Head of caudate nucleus (tissue), 42 donors: ENCODE results near the gene PDE4D.
"Not testable (repeated sequence)": the region's sequence is repeated elsewhere in the genome, so short reads cannot be mapped to it uniquely, and the experiment has no call there.

Source experiments
- DNase-seq, 42 donors: peaks; one replicate each; pipeline versions ENCODE4 v3.0.0 to v3.0.0-alpha.2; 2020 to 2021; ENCODE audit warnings: mixed read lengths in 7 of 42
- intact Hi-C: fragments of 100-400 bp; cut with DNase I; formaldehyde crosslinking; loops from one replicate; pipeline ENCODE4 v1.15.0; 2022

PDE4D gene

GRCh38 chr5:59684388-59685190 is 208.9 kb downstream of the PDE4D start:
- intact Hi-C loops = no loop called here
- no peak for DNase-seq

- DNase-seq = no peak
- intact Hi-C loops = no loop called here
Measured at GRCh38 chr5:59683311-59683710, 210.2 kb downstream of the PDE4D start.

GRCh38 chr5:59682542-59682941 is 211.0 kb downstream of the PDE4D start:
- intact Hi-C loops = no loop called here
- DNase-seq = no peak

- intact Hi-C loops = loop anchor here (5.0 kb wide), 1 partner anchor 287 kb away; no protein-coding TSS in a partner anchor
- DNase-seq = no peak
Measured at GRCh38 chr5:59678943-59679342, 214.6 kb downstream of the PDE4D start.

DNA sequence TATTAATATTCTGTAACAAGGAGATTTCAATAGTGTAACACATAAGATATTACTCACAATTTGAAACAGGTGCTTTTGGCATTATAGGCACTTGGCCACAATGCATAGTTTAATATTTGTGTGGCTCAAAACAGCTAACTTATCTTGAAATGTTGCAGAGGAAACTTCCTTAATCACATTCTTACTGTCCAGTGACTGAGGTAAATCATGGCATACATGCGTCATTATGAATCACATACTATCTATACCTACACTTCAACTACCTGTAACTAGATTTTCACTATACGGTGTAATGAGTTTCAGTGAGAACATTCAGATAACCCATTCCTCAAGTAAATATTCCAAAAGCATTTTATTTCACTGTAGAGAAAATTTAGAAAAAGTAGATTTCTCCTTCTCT is 218.8 kb downstream of the PDE4D start:
- intact Hi-C loops = loop anchor here (5.0 kb wide), 1 partner anchor 282 kb away; no protein-coding TSS in a partner anchor
- no peak for DNase-seq

DNA sequence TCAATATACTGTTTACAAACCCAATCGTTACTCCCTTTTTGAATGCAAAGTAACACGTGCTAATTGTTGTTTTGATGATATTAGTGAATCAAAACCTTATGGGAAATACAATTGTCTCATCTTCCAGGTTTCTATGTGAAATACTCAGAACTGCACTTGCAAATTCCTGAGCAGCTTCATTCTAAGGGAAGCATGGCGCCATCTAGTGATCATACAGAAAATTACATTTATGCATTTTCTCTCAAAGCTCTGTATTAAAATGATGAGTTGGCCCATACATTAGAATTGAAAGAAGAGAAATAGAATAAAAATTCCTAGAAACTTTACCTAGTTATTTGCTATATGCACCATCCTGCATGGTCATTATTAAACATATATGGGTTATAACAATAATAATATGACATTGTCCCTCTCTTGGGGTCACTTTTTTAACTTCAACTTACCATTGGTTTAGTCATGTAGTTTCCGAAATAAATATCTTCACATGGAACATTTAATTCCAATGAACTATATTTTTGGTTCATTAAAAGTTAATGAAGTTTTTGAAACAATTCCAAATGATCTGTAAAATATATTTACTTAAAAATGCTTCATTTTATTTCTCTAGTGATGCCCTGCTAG is 220.0 kb downstream of the PDE4D start:
- intact Hi-C loops = no loop called here
- DNase-seq = peak in 4 of 42 donors; percentile 9 to 54 (median 14)

GRCh38 chr5:59666440-59667068 is 227.0 kb downstream of the PDE4D start:
- peak in 1 of 42 donors; percentile 13 for DNase-seq
- intact Hi-C loops = loop anchor here (10.0 kb wide), 1 partner anchor 162 kb away; no protein-coding TSS in a partner anchor

- intact Hi-C loops = loop anchor here (10.0 kb wide), 1 partner anchor 161 kb away; no protein-coding TSS in a partner anchor
- DNase-seq = not testable (repeated sequence)
Measured at GRCh38 chr5:59665832-59666203, 227.7 kb downstream of the PDE4D start.

DNA sequence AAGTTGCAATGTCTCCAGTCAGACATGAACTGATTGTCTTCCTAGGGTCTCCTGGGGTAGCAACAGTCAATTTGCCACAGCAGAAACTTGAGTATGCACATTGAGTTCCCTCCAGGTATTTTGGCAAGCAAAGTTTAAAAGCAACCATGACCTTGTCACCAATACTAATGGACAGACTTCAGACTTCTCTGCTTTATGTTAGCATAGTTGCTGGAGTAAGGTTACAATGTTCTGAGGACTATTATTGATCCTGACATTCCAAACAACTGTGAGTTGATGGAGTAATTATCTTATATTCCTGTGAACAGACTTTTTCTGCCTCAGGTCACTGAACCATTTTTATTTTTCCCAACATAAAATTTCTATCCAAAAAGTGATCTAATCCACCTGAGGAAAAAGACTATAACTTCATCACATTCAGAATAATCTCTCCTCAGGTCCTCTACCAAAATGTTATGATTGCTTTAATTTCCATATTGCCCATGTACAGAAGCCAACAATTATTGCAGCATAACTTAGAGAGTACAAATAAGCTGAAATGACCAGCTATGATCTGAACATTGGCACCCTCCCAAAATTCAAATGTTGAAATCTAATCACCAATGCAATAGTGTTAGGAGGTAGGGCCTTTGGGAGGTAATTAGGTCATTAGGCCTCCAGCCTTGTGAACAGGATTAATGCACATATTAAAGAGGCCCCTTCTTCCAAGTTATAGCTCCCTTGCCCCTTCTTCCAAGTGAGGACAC is 228.3 kb downstream of the PDE4D start:
- DNase-seq = no peak
- intact Hi-C loops = loop anchor here (10.0 kb wide), 1 partner anchor 160 kb away; no protein-coding TSS in a partner anchor

- DNase-seq = no peak
Measured at GRCh38 chr5:59661954-59662615, 231.4 kb downstream of the PDE4D start.

DNA sequence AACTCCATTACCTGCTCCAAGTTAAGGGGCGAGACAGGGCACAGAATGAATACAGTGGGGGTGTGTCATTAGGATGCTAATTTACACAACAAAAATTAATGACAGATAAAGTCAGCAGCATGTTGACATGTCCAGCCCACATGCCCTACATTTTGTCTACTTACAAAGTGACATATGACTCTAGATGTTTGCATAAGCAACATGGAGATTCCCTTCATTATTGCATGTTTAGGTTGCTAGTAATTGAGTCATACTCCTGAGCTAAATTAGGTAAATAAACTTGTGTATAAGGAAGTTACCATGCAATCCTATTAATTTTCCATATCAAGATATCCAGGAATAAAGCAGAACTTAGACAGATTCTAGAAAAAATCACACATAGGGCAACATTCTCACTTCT is 232.2 kb downstream of the PDE4D start:
- intact Hi-C loops = loop anchor here (10.0 kb wide), 1 partner anchor 157 kb away; no protein-coding TSS in a partner anchor
- DNase-seq = no peak

More at GRCh38 chr5:59661954-59662615, 231.4 kb downstream of the PDE4D start:
- intact Hi-C loops = loop anchor here (10.0 kb wide), 1 partner anchor 157 kb away; no protein-coding TSS in a partner anchor

DNA sequence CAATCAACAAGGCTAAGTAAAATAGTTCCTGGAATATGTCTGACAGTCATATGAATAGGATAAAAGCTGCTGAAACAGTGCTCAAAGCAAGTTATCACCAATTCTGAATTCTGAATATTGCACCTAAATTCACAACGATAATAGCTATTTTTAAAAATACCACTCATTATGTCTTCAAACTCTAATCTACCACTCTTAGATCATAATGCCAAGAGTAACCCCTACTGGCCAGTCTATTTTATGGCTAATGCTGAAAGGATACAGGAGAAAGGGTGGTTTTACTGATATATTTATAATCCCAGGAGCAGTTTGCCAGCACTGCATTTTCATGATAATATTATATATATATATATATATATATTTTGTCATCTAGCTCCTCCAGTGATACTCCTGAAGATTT is 232.8 kb downstream of the PDE4D start:
- intact Hi-C loops = loop anchor here (10.0 kb wide), 1 partner anchor 156 kb away; no protein-coding TSS in a partner anchor
- peak in 1 of 42 donors; percentile 34 for DNase-seq

DNA sequence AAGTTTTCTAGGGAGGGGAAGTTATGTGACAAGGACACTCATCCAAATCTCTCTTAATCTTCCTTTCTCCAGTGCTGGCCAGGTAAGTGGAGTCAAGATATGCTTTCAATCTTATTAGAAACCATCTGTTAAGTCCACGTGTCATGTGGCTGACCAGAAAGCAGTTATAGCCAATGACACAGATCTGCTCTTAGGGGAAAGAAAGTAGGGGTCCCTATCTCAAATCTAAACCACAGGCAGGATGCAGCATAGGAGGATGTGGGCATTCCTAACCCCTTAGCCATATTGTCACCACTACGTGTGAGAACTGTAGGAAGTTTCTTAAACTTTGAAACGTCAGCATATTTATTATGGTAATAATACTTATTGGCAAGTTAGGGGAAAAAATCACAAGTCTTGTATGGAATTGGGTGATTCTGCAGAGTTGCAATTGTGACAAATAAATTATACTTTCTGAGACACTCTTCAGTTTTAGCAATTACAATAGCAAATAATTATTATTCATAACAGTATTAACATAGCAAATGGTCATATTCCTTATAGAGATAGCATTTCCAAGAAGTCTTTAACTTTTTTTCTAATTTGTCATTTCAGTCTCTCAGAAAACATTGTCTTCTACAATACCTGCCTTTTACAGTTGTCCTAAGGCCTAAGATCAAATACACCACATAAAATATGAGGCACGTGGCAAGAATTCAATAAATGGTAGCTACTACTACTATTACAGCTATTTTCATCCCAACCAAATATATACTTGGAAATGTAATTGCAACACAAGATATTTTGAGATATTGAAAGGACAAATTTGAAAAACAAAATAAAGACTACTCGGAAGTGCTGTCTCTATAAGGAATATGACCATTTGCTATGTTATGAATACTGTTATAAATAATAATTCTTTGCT is 236.9 kb downstream of the PDE4D start:
- DNase-seq = no peak
- intact Hi-C loops = no loop called here

- intact Hi-C loops = no loop called here
- no peak for DNase-seq
Measured at GRCh38 chr5:59655693-59656309, 237.7 kb downstream of the PDE4D start.

DNA sequence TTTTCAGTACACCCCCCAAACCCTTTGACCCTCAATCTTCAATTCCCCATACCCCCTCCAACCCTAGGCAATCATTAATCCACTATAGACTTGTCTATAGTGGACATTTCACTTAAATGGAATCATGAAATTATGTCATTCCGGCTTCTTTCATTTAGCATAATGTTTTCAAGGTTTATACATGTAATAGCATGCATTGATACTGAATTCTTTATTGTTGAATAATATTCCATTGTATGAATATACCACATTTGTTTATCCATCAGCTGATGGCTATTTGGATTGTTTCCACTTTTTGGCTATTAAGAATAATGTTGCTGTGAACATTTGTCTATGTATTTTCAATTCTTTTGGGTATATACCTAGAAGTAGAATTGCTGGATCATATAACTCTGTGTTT is 238.8 kb downstream of the PDE4D start:
- DNase-seq = no peak
- intact Hi-C loops = no loop called here

DNA sequence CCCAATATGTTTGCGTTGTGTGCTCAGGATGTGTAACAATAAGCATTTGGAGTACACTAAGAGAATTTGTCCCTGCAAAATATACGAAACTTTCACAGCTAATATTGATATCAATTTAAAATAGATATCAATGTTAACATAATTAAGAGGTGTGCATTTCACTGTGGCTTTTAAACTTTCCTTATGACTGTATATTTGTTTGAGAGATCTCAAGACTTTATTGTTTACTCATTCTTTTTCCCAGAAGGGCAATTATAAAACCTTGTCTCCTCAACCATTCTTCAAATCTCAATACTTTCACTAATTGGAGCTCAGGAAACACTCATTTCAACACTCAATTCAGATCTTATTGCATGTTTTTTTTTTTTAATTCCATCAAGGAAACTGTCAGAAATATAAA is 241.1 kb downstream of the PDE4D start:
- intact Hi-C loops = no loop called here
- no peak for DNase-seq
